PC-9 (cell line): ENCODE measurements around the gene SPP2.

ENCODE experiments used
- CTCF ChIP-seq: fragments of 200-600 bp; sonication (generic); conservative IDR thresholded peaks from 2 replicates; pipeline ENCODE4 v1.6.1; 2017; ENCODE audit warnings: mixed run types, antibody characterized with exemption, mild to moderate bottlenecking, moderate library complexity
- EZH2 ChIP-seq: fragments of 200-600 bp; sonication (generic); IDR thresholded peaks from 2 replicates; pipeline ENCODE4 v1.8.0; 2017; ENCODE audit warnings: antibody characterized with exemption, low read depth

- TF ChIP-seq CTCF (no peak), EZH2 (no peak)
These were observed 41.4 kb downstream of the SPP2 start for GRCh38 chr2:234091883-234092282.
